ENCODE data around the gene SNTA1. TPM values are rescaled to one million over a fixed set of nuclear protein-coding genes. Genes with fewer than 3 reads are reported as not detected.

The SNTA1 gene
- total and polyA plus RNA-seq, 10 donors: 2.4 to 8.7 (median 4.4) TPM

- WGBS, 5 donors: 53 to 71% (median 65%) methylated on average over 10 to 18 of the region's 18 CpGs
- intact Hi-C loops (cut with DNase I; ENCODE audit: low total_unique reads): no loop called here
- no peaks in the 10 kb centered on the region for H3K27me3 ChIP-seq (replicated peaks in 1 of 7)
- peak overlapping the region in 5 of 8 donors; percentile 15 to 74 (median 59) for H3K27ac ChIP-seq
- peaks cover 0 to 24% (median 18%) of the 10 kb centered on the region in 6 donors for H3K4me1 ChIP-seq
- TF ChIP-seq POLR2AphosphoS5 (IDR thresholded peaks at IDR 0.05) (peak; percentile 14 to 58 (median 38)), POLR2A (IDR thresholded peaks at IDR 0.05) (no peak)
- no peaks in the 10 kb centered on the region for H3K9me3 ChIP-seq
- H3K4me3 ChIP-seq: no peak overlapping the region
- peaks cover 0 to 65% (median 8%) of the 10 kb centered on the region in 6 donors for H3K36me3 ChIP-seq
- DNase-seq: no peak
Observed at GRCh38 chr20:33408716-33409654, 34.6 kb downstream of the SNTA1 start.

- TF ChIP-seq CTCF (IDR thresholded peaks at IDR 0.05 in 8 of 11, conservative IDR thresholded peaks at IDR 0.05 in 3 of 11) (no peak), POLR2AphosphoS5 (IDR thresholded peaks at IDR 0.05) (no peak), POLR2A (IDR thresholded peaks at IDR 0.05) (no peak)
- Histone ChIP-seq H3K4me3 (no peak overlapping the region), H3K27me3 (replicated peaks in 1 of 7) (no peaks in the 10 kb centered on the region), H3K9me3 (no peaks in the 10 kb centered on the region), H3K4me1 (peaks cover 0 to 24% (median 18%) of the 10 kb centered on the region in 6 donors), H3K27ac (peak overlapping the region in 5 of 8 donors; percentile 15 to 74 (median 59)), H3K36me3 (peaks cover 0 to 65% (median 8%) of the 10 kb centered on the region in 6 donors)
- 78 to 95% (median 90%) methylated on average over 7 to 12 of the region's 12 CpGs for WGBS, 5 donors
- no peak for DNase-seq
- intact Hi-C loops (cut with DNase I; ENCODE audit: low total_unique reads): no loop called here
Observed at GRCh38 chr20:33408313-33408712, 35.2 kb downstream of the SNTA1 start.

- DNase-seq: no peak
- H3K27me3 ChIP-seq (replicated peaks in 1 of 7): no peaks in the 10 kb centered on the region
- intact Hi-C loops (cut with DNase I; ENCODE audit: low total_unique reads): no loop called here
- 58 to 79% (median 75%) methylated on average over 4 of the region's 4 CpGs for WGBS, 5 donors
- H3K27ac ChIP-seq: peak overlapping the region in 4 of 8 donors; percentile 44 to 74 (median 64)
- H3K9me3 ChIP-seq: no peaks in the 10 kb centered on the region
- peaks cover 0 to 27% (median 18%) of the 10 kb centered on the region in 6 donors for H3K4me1 ChIP-seq
- H3K36me3 ChIP-seq: peaks cover 0 to 64% (median 8%) of the 10 kb centered on the region in 6 donors
- H3K4me3 ChIP-seq: no peak overlapping the region
- no peak for TF ChIP-seq POLR2AphosphoS5 (IDR thresholded peaks at IDR 0.05)
- TF ChIP-seq CTCF (IDR thresholded peaks at IDR 0.05 in 8 of 11, conservative IDR thresholded peaks at IDR 0.05 in 3 of 11): no peak
- TF ChIP-seq POLR2A (IDR thresholded peaks at IDR 0.05): no peak
Observed at GRCh38 chr20:33407796-33408195, 35.8 kb downstream of the SNTA1 start.

GRCh38 chr20:33407251-33407650 is 36.3 kb downstream of the SNTA1 start:
- Histone ChIP-seq H3K4me3 (no peak overlapping the region), H3K4me1 (peaks cover 3 to 32% (median 22%) of the 10 kb centered on the region in 6 donors), H3K27me3 (replicated peaks in 1 of 7) (no peaks in the 10 kb centered on the region), H3K27ac (no peak overlapping the region), H3K36me3 (peaks cover 0 to 59% (median 5%) of the 10 kb centered on the region in 6 donors), H3K9me3 (no peaks in the 10 kb centered on the region)
- TF ChIP-seq CTCF (IDR thresholded peaks at IDR 0.05 in 8 of 11, conservative IDR thresholded peaks at IDR 0.05 in 3 of 11) (no peak), POLR2AphosphoS5 (IDR thresholded peaks at IDR 0.05) (no peak), POLR2A (IDR thresholded peaks at IDR 0.05) (no peak)
- DNase-seq: no peak
- intact Hi-C loops (cut with DNase I; ENCODE audit: low total_unique reads): no loop called here
- 36 to 80% (median 50%) methylated on average over 1 of the region's 1 CpG for WGBS, 5 donors

Data from spleen (tissue), 11 donors.